Natural killer cell (primary cell): ENCODE measurements around the gene PRDM12. TPM values are rescaled to one million over a fixed set of nuclear protein-coding genes. Genes with fewer than 3 reads are reported as not detected.

Source experiments
- ATAC-seq, 3 donors: fragments of 150-1000 bp in 2 of 3; fragments of 200-7000 bp in 1 of 3; cut with Tn5 transposase; 1 replicate in 1 of 3; 2 replicates in 2 of 3; pipeline ENCODE4 v1.10.0; 2021; ENCODE audit warnings: mild to moderate bottlenecking in 2 of 3, moderate library complexity in 2 of 3
- DNase-seq, 2 donors: peaks; one replicate each; pipeline versions ENCODE4 v3.0.0 to v3.0.0-alpha.2; 2013 to 2021; ENCODE audit warnings: mixed read lengths in 1 of 2
- H3K27ac ChIP-seq: one replicate; pipeline ENCODE4 v1.5.1; 2013; ENCODE audit warnings: mild to moderate bottlenecking, low read length
- H3K27me3 ChIP-seq: one replicate; pipeline ENCODE4 v1.6.1; 2013; ENCODE audit warnings: low read length; ENCODE audit not compliant: control insufficient read depth, insufficient read depth
- H3K36me3 ChIP-seq: one replicate; pipeline ENCODE4 v1.6.1; 2013; ENCODE audit warnings: low read length; ENCODE audit not compliant: control insufficient read depth, insufficient read depth
- H3K4me1 ChIP-seq: one replicate; pipeline ENCODE4 v1.6.1; 2013; ENCODE audit warnings: low read length; ENCODE audit not compliant: control insufficient read depth, insufficient read depth
- H3K4me3 ChIP-seq: one replicate; pipeline ENCODE4 v1.5.1; 2013; ENCODE audit warnings: low read length
- H3K9me3 ChIP-seq: one replicate; pipeline ENCODE4 v1.6.1; 2013; ENCODE audit warnings: low read length; ENCODE audit not compliant: control insufficient read depth, insufficient read depth
- H3K27ac Mint-ChIP-seq, 2 donors: one replicate each; pipeline ENCODE4 v1.8.0; 2022; ENCODE audit warnings: mild to moderate bottlenecking in 2 of 2, mixed read lengths in 2 of 2, moderate library complexity in 1 of 2
- H3K27me3 Mint-ChIP-seq, 2 donors: one replicate each; pipeline ENCODE4 v1.8.0; 2022; ENCODE audit warnings: low read depth in 2 of 2, mixed read lengths in 2 of 2
- H3K36me3 Mint-ChIP-seq: one replicate; pipeline ENCODE4 v1.8.0; 2022; ENCODE audit warnings: mixed read lengths
- H3K4me1 Mint-ChIP-seq, 2 donors: one replicate each; pipeline ENCODE4 v1.8.0; 2022; ENCODE audit warnings: mixed read lengths in 2 of 2
- H3K4me3 Mint-ChIP-seq: one replicate; pipeline ENCODE4 v1.8.0; 2022; ENCODE audit warnings: mild to moderate bottlenecking, moderate library complexity, mixed read lengths
- H3K9me3 Mint-ChIP-seq, 2 donors: one replicate each; pipeline ENCODE4 v1.8.0; 2022; ENCODE audit warnings: mixed read lengths in 2 of 2
- whole genome bisulfite sequencing: methylation state at CpG from one replicate; pipeline ENCODE4 v1.1.7; 2013; ENCODE audit warnings: missing lambda C conversion rate; ENCODE audit not compliant: insufficient coverage; 5-methylcytosine and 5-hydroxymethylcytosine counted together
- intact Hi-C: fragments of 100-400 bp; cut with micrococcal nuclease; formaldehyde crosslinking; loops from one replicate; pipeline ENCODE4 v1.14.2; 2022
- total RNA-seq, 4 donors: library from RNA; stranded (reverse); fragments of 120-200 nt in 1 of 4; gene quantifications; one replicate each; pipeline versions ENCODE4 v1.2.3 to v1.2.4, GENCODE V29; 2013 to 2022
- TF ChIP-seq, protein P1 (sequence below): fragments of 200-600 bp; IDR thresholded peaks from one replicate; pipeline ENCODE4 v1.8.0; 2022; ENCODE audit warnings: antibody characterized with exemption

PRDM12 gene
- total RNA-seq = under 1 TPM in 2 of 3 donors, not detected in 1; 0.09 to 0.15 TPM
- not detected for total RNA-seq (2013)

GRCh38 chr9:130664251-130665028 is at the start of gene PRDM12:
Gene PRDM12, plus strand, starts transcription at chr9:130664594. Its CDS starts 60 bp downstream, at chr9:130664654.
- Histone ChIP-seq H3K27me3 (peaks cover 46% of the 10 kb centered on the region), H3K36me3 (no peaks in the 10 kb centered on the region), H3K27ac (no peak within 1 kb of the TSS), H3K4me1 (peaks cover 13% of the 10 kb centered on the region), H3K4me3 (no peak within 1 kb of the TSS), H3K9me3 (no peaks in the 10 kb centered on the region)
- WGBS = 5% methylated on average over 76 of the region's 76 CpGs
- Mint-ChIP-seq H3K9me3 (no peaks in the 10 kb centered on the region), H3K4me3 (peak within 1 kb of the TSS; percentile 1), H3K36me3 (no peaks in the 10 kb centered on the region), H3K27me3 (peaks cover 27 to 43% of the 10 kb centered on the region in 2 donors), H3K4me1 (peaks cover 6 to 17% of the 10 kb centered on the region in 2 donors), H3K27ac (no peak within 1 kb of the TSS)
- no peak for DNase-seq
- ATAC-seq = no peak
- intact Hi-C loops = no loop called here
- TF ChIP-seq, protein P1, sequence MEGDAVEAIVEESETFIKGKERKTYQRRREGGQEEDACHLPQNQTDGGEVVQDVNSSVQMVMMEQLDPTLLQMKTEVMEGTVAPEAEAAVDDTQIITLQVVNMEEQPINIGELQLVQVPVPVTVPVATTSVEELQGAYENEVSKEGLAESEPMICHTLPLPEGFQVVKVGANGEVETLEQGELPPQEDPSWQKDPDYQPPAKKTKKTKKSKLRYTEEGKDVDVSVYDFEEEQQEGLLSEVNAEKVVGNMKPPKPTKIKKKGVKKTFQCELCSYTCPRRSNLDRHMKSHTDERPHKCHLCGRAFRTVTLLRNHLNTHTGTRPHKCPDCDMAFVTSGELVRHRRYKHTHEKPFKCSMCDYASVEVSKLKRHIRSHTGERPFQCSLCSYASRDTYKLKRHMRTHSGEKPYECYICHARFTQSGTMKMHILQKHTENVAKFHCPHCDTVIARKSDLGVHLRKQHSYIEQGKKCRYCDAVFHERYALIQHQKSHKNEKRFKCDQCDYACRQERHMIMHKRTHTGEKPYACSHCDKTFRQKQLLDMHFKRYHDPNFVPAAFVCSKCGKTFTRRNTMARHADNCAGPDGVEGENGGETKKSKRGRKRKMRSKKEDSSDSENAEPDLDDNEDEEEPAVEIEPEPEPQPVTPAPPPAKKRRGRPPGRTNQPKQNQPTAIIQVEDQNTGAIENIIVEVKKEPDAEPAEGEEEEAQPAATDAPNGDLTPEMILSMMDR = no peak

- ATAC-seq (no peak), DNase-seq (no peak)
- TF ChIP-seq, protein P1 = no peak
- H3K4me1 ChIP-seq = no peaks in the 10 kb centered on the region
- intact Hi-C loops = no loop called here
- H3K4me3 ChIP-seq = no peak overlapping the region
- 97% methylated on average over 10 of the region's 10 CpGs for WGBS
- H3K27me3 ChIP-seq = no peaks in the 10 kb centered on the region
- peaks cover 82% of the 10 kb centered on the region for H3K36me3 ChIP-seq
- Mint-ChIP-seq H3K27ac (no peak overlapping the region), H3K4me1 (no peaks in the 10 kb centered on the region), H3K9me3 (no peaks in the 10 kb centered on the region), H3K36me3 (peaks cover 17% of the 10 kb centered on the region), H3K27me3 (no peaks in the 10 kb centered on the region), H3K4me3 (no peak overlapping the region)
- no peaks in the 10 kb centered on the region for H3K9me3 ChIP-seq
- no peak overlapping the region for H3K27ac ChIP-seq
These were observed 47.9 kb upstream of the PRDM12 start for GRCh38 chr9:130616451-130616850.

GRCh38 chr9:130623466-130623865 is 40.9 kb upstream of the PRDM12 start:
- Mint-ChIP-seq H3K4me3 (no peak overlapping the region), H3K4me1 (no peaks in the 10 kb centered on the region), H3K27me3 (no peaks in the 10 kb centered on the region), H3K9me3 (no peaks in the 10 kb centered on the region), H3K36me3 (peaks cover 9% of the 10 kb centered on the region), H3K27ac (no peak overlapping the region)
- Histone ChIP-seq H3K9me3 (no peaks in the 10 kb centered on the region), H3K27me3 (no peaks in the 10 kb centered on the region), H3K27ac (no peak overlapping the region), H3K36me3 (peaks cover 77% of the 10 kb centered on the region), H3K4me3 (no peak overlapping the region), H3K4me1 (no peaks in the 10 kb centered on the region)
- intact Hi-C loops = no loop called here
- no peak for DNase-seq
- ATAC-seq = no peak
- TF ChIP-seq, protein P1 = no peak
- 98% methylated on average over 10 of the region's 10 CpGs for WGBS
